ENCODE data around the gene KDM4B. TPM values are rescaled to one million over a fixed set of nuclear protein-coding genes. Genes with fewer than 3 reads are reported as not detected.

The KDM4B gene
- total and polyA plus RNA-seq, 9 of the 15 experiments (the other 6 are each of a cell fraction or from before 2014, with no cell fraction given), result 0.21 to 29.9 (median 7.3) TPM

- no peak overlapping the region for H2AFZ ChIP-seq (ENCODE audit: low read depth, low read length)
- FAIRE-seq, result no peak
- no peak for TF ChIP-seq ZNF316 (IDR thresholded peaks at IDR 0.05)
- TF ChIP-seq CREM (IDR thresholded peaks at IDR 0.05; ENCODE audit: low read depth), result 0 out of 2 replicates have a peak, but pooled peaks have one; percentile 21
- peak; percentile 52 for TF ChIP-seq EGR1 (conservative IDR thresholded peaks at IDR 0.05)
- TF ChIP-seq, protein P1, sequence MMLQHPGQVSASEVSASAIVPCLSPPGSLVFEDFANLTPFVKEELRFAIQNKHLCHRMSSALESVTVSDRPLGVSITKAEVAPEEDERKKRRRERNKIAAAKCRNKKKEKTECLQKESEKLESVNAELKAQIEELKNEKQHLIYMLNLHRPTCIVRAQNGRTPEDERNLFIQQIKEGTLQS (IDR thresholded peaks at IDR 0.05), result peak; percentile 42; the same call in 1 of the 2 replicates
- TF ChIP-seq, protein P1 (CRISPR knock-in tag; conservative IDR thresholded peaks at IDR 0.05), result no peak
- no TSS peak for BruUV-seq (replicated peaks)
- CTCF ChIA-PET (ENCODE audit: low intra/inter-chr PET ratio), result no interaction called here
- DNase-seq (ENCODE audit: extremely low read depth in 1 of 4, low spot score in 3 of 4), result peak in 3 of 4 experiments; percentile 19 to 31 (median 28)
- peaks cover 4% of the 10 kb centered on the region for H3K9me1 ChIP-seq (ENCODE audit: control insufficient read depth, insufficient read depth, low read length)
- WGBS (ENCODE audit: insufficient coverage, low coverage, missing lambda C conversion rate), result 82% methylated on average over 26 of the region's 28 CpGs
- H3K4me1 ChIP-seq (replicated peaks in 1 of 2; ENCODE audit: control insufficient read depth in 2 of 2, insufficient read depth in 2 of 2, low read length in 2 of 2), result peaks cover 8 to 35% of the 10 kb centered on the region in 2 experiments; a peak in 4 of 5 replicates
- in situ Hi-C loops (cut with MboI) (no loop called here), intact Hi-C loops (cut with micrococcal nuclease) (no loop called here)
- no peak overlapping the region for H3K4me2 ChIP-seq (ENCODE audit: insufficient read depth, low read length)
- POLR2A ChIA-PET, result interaction anchor here (0.6 to 1.2 kb wide), 2 partner anchors 14 to 191 kb away, joined by 3 read pairs; no protein-coding TSS in a partner anchor
- H3K9me3 ChIP-seq (replicated peaks; ENCODE audit: control insufficient read depth, insufficient read depth, low read depth, low read length), result no peaks in the 10 kb centered on the region
- no peak overlapping the region for H3K27ac ChIP-seq (ENCODE audit: extremely low read depth, low read depth, low read length)
- no peak for ATAC-seq
- H3K36me3 ChIP-seq (ENCODE audit: control insufficient read depth, insufficient read depth, low read length), result peaks cover 76% of the 10 kb centered on the region; the same call in 2 of the 3 replicates
- no peak overlapping the region for H3K9ac ChIP-seq (ENCODE audit: insufficient read depth in 1 of 2, low read depth in 2 of 2, low read length in 2 of 2)
- no peak overlapping the region for H3K4me3 ChIP-seq
- peaks cover 4% of the 10 kb centered on the region; the same call in 1 of the 2 replicates for H4K20me1 ChIP-seq (replicated peaks; ENCODE audit: control insufficient read depth, insufficient read depth, low read length)
- peaks cover 23% of the 10 kb centered on the region for H3K79me2 ChIP-seq (ENCODE audit: control insufficient read depth, insufficient read depth, low read length)
- no peaks in the 10 kb centered on the region for H3K27me3 ChIP-seq (ENCODE audit: control insufficient read depth in 2 of 2, insufficient read depth in 2 of 2, low read length in 2 of 2)
Measured at GRCh38 chr19:4930664-4931063, 38.2 kb upstream of the KDM4B start.

GRCh38 chr19:4932711-4933110, 36.2 kb upstream of the KDM4B start:
- Histone ChIP-seq H3K27ac (ENCODE audit: extremely low read depth, low read depth, low read length) (no peak overlapping the region), H3K27me3 (ENCODE audit: control insufficient read depth in 2 of 2, insufficient read depth in 2 of 2, low read length in 2 of 2) (no peaks in the 10 kb centered on the region), H3K36me3 (ENCODE audit: control insufficient read depth, insufficient read depth, low read length) (peaks cover 93% of the 10 kb centered on the region; the same call in 2 of the 3 replicates), H3K4me1 (replicated peaks in 1 of 2; ENCODE audit: control insufficient read depth in 2 of 2, insufficient read depth in 2 of 2, low read length in 2 of 2) (peaks cover 1 to 18% of the 10 kb centered on the region in 2 experiments; a peak in 4 of 5 replicates), H4K20me1 (replicated peaks; ENCODE audit: control insufficient read depth, insufficient read depth, low read length) (no peaks in the 10 kb centered on the region), H3K9ac (ENCODE audit: insufficient read depth in 1 of 2, low read depth in 2 of 2, low read length in 2 of 2) (no peak overlapping the region; a peak in 1 of 4 replicates), H3K4me2 (ENCODE audit: insufficient read depth, low read length) (no peak overlapping the region), H3K9me1 (ENCODE audit: control insufficient read depth, insufficient read depth, low read length) (peaks cover 4% of the 10 kb centered on the region), H3K79me2 (ENCODE audit: control insufficient read depth, insufficient read depth, low read length) (peaks cover 11% of the 10 kb centered on the region), H2AFZ (ENCODE audit: low read depth, low read length) (no peak overlapping the region), H3K9me3 (replicated peaks; ENCODE audit: control insufficient read depth, insufficient read depth, low read depth, low read length) (no peaks in the 10 kb centered on the region), H3K4me3 (no peak overlapping the region)
- FAIRE-seq, result no peak
- ATAC-seq, result no peak
- TF ChIP-seq, protein P2, sequence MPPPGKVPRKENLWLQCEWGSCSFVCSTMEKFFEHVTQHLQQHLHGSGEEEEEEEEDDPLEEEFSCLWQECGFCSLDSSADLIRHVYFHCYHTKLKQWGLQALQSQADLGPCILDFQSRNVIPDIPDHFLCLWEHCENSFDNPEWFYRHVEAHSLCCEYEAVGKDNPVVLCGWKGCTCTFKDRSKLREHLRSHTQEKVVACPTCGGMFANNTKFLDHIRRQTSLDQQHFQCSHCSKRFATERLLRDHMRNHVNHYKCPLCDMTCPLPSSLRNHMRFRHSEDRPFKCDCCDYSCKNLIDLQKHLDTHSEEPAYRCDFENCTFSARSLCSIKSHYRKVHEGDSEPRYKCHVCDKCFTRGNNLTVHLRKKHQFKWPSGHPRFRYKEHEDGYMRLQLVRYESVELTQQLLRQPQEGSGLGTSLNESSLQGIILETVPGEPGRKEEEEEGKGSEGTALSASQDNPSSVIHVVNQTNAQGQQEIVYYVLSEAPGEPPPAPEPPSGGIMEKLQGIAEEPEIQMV (tag; conservative IDR thresholded peaks at IDR 0.05; ENCODE audit: low read depth), result no peak
- TF ChIP-seq POLR2G (IDR thresholded peaks at IDR 0.05; ENCODE audit: low read depth, low read length), result 0 out of 2 replicates have a peak, but pooled peaks have one; percentile 18
- intact Hi-C loops (cut with micrococcal nuclease) (no loop called here), in situ Hi-C loops (cut with MboI) (no loop called here)
- POLR2A ChIA-PET, result interaction anchor here (0.6 kb wide), 1 partner anchor 10 kb away, joined by 3 read pairs; no protein-coding TSS in a partner anchor
- DNase-seq (ENCODE audit: extremely low read depth in 1 of 4, low spot score in 3 of 4), result no peak
- 96% methylated on average over 16 of the region's 32 CpGs for WGBS (ENCODE audit: insufficient coverage, low coverage, missing lambda C conversion rate)
- CTCF ChIA-PET (ENCODE audit: low intra/inter-chr PET ratio), result no interaction called here
- no TSS peak for BruUV-seq (replicated peaks)
